Tibial nerve (tissue), 4 donors: ENCODE measurements around the gene NDN.
A peak's percentile ranks its signal among the peaks of the same experiment; 100 is the strongest.

Experiments used
- CTCF ChIP-seq, 5 experiments: fragments of 200-600 bp in 3 of 5; fragments of 450-650 bp in 2 of 5; sonication (generic) in 3 of 5; IDR thresholded peaks; one replicate each; pipeline ENCODE4 v1.5.1; 2016 to 2019; ENCODE audit warnings: antibody characterized with exemption in 5 of 5, mild to moderate bottlenecking in 3 of 5, moderate library complexity in 2 of 5
- EP300 ChIP-seq, 2 donors: sonication (generic); formaldehyde crosslinking; IDR thresholded peaks; one replicate each; pipeline ENCODE4 v1.6.1; 2017; ENCODE audit warnings: antibody characterized with exemption in 2 of 2, mild to moderate bottlenecking in 1 of 2
- POLR2A ChIP-seq, 2 donors: fragments of 450-650 bp; IDR thresholded peaks; one replicate each; pipeline ENCODE4 v1.6.1; 2017; ENCODE audit warnings: antibody characterized with exemption in 2 of 2, mild to moderate bottlenecking in 2 of 2, moderate library complexity in 2 of 2

GRCh38 chr15:23690450-23690852 lies 3.3 kb upstream of the NDN start:
- TF ChIP-seq CTCF (IDR thresholded peaks at IDR 0.05) (no peak), POLR2A (IDR thresholded peaks at IDR 0.05) (no peak), EP300 (IDR thresholded peaks at IDR 0.05) (peak in 1 of 2 donors; percentile 16)
